EH (cell line): ENCODE data around the gene TYMP.

Experiments
- DNase-seq: peaks from one replicate; pipeline ENCODE4 v3.0.0-alpha.2; 2015; ENCODE audit warnings: low read depth

The TYMP gene

DNA sequence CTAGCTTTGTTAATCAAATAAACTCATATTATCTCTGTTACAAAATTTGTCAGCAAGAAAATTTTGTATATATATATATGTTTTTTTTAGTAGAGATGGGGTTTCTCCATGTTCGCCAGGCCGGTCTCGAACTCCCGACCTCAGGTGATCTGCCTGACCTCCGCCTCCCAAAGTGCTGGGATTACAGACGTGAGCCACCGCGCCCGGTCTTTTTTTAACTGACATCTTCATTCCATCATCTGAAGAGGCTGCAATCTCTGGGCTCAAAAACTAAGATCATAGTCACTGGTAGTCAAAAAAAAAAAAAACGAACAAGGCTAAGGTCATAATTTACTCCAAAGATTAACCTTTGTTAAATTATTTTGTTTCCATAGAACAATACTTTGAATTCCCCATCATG is 10.6 kb upstream of the TYMP start:
- DNase-seq, result no peak

DNA sequence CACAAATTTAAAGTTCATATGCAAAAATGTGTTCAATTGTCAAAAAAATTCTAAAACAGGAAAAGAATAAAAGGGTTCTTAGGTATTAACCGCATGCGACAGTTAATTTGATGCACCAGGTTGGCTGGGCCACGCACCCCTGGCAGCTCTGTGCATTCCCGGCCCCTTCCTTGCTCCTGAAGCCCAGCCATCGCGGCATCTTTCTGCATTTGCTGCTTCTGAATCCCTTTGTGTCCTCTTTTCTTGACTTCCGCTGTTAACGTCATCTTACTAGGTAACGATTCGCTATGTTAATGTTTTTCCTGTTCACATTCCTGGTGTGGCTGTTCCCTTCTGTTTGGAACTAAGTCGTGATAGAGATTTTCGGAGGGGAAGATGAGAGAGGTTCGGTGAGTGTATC is 8.0 kb upstream of the TYMP start:
- no peak for DNase-seq

GRCh38 chr22:50536226-50536625 is 6.4 kb upstream of the TYMP start:
- DNase-seq, result no peak

DNA sequence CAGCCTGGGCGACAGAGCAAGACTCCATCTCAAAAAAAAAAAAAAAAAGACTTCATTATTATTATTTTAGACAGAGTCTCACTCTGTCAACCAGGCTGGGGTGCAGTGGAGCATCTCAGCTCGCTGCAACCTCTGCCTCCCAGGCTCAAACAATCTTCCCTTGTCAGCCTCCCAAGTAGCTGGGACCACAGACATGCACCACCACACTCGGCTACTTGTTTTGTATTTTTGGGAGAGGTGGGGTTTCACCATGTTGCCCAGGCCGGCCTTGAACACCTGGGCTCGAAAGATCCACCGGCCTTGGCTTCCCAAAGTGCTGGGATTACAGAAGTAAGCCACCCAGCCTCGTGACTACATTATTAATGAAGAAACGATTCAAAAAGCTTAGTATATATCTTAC is 5.3 kb upstream of the TYMP start:
- no peak for DNase-seq

DNA sequence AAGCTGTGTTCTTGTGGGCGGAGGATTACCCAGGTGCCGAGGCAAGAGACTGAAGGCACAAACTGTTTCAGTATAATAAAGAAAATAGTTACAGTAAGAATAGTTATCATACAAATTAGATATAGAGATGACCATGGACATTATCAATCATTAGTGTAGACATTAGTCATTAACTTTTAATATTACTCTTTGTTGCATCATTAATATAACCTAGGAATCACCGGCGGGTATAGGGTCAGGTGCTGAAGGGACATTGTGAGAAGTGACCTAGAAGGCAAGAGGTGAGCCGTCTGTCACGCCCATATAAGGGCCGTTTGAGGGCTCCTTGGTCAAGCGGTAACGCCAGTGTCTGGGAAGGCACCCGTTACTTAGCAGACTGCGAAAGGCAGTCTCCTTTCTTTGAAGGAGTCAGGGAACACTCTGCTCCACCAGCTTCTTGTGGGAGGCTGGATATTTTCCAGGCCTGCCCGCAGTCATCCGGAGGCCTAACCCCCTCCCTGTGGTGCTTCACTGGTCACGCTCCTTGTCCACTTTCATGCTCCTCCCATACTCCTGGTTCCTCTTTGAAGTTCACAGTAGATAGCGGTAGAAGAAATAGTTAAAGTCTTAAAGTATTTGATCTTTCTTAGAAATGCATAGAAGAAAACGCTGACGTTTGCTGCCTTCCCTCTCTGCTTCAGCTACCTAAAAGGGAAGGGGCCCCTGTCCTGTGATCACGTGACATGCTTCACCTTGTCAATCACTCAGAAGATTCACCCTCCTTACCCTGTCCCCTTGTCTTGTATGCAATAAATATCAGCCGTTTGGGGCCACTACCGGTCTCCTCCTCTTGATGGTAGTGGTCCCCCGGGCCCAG is 4.3 kb upstream of the TYMP start:
- DNase-seq, result peak; percentile 70

DNA sequence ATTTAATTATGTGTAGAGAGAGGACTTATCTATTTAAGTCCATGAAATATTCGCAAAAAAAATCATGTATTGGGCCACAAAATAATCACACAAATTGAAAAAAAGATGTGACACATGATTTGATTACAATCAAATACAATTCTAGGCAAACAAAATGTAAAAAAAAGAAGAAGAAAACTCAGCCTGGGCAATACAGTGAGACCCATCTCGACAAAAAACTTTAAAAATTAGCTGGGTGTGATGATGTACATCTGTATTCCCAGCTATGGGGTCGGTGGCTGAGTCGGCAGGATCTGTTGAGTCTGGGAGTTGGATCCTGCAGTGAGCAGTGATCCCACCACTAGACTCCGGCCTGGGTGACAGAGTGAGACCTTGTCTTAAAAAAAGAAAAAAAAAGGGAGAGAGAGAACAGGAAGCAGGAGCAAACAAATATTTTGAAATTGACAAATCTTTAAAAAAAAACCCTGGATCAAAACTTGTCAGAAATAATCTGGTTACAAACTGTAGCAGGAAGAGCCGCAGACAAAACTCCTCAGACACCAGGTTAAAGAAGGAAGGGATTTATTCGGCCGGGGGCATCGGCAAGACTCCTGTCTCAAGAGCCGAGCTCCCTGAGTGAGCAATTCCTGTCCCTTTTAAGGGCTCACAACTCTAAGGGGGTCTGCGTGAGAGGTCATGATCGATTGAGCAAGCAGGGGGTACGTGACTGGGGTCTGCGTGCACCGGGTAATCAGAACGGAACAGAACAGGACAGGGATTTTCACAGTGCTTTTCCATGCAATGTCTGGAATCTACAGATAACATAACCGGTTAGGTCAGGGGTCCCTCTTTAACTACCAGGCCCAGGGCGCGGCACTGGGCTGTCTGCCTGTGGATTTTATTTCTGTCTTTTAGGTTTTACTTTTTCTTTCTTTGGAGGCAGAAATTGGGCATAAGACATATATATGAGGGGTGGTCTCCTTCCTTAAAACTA is 3.3 kb upstream of the TYMP start:
- DNase-seq, result no peak

DNA sequence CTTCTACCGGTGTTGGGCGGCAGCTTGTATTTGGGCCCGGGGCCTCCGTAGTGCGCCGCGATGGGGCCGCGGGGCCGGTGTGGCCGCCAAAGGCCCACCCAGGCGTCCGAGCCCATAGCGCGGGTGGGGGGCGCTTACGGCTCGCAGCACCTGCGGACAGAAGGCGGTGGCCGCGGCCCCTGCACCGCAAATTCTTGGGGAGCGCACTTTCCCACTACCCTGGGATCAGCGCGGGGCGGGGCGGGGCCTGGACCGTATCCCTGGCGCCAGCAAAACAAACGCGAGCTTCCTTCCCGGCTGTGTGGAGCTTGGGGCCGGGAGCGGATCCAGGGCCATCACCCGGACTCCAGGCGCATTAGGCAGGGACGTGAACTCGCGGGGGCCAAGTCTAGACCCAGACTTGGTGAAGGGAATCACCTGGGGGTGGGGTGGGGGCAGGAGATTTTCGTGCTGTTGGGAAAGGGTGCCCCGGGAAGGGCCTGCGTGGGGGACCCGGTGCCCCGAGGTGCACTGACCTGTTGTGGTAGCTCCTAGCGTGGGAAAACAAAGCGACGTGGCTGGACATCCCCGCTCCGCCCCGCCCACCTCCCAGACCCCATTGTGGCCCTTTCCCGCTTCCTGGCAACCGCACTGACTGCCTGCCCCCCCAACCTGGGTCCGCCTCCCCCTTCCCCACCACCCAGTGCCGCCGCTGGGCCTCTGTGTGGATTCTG is 2.3 kb upstream of the TYMP start:
- DNase-seq, result peak; percentile 75

DNA sequence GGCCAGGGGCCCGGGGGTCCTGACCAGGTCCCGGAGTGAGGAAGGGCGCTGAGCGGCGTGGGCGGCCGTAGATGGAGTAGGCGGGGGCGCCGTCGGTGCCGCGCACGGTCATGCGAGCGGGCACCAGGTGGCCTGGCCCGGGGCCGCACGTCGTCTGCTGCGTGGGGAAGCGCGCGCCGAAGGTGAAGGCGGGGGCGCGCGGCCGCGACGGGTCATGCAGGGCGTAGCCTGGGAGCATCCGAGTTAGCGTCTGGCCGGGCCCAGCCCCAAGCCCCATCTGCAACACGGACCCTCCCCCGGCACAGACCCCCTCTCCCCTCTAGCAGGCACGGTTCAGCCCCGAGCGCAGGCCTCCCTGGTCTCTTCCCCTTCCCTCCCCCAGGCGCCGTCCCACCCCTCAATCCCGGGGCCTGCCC is 1.7 kb upstream of the TYMP start:
- peak; percentile 11 for DNase-seq

DNA sequence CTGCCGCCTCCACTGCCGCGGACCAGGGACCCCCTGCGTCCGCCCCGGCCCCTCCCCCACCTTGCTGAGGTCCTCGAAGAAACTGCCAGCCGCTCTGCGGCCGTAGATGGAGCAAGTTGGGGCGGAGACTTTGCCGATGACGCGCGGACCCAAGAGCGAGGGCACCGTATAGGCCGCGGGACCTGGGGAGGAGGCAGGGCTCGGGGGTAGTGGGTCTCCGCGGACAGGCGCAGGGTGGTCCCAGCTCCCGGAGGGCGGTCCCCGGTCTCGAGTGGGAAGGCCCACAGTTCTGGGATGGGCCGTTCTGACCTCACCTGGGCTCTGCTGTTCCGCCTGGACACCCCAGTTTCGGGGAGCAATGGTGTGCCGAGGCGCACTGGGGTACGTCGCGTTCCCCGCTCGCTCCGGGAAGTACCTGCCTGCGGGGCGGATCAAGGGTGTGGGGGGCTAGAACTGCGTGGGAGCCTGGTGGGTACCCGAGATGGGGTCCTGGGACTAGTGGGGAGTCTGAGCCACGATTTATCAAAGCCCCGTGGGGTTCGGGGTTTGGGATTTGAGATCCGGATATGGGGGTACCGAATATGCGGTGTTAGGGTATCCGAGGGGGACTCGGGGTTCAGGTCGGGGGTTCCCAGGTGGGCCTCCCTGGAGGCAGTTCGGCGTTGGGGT is 1.2 kb upstream of the TYMP start:
- peak; percentile 76 for DNase-seq

DNA sequence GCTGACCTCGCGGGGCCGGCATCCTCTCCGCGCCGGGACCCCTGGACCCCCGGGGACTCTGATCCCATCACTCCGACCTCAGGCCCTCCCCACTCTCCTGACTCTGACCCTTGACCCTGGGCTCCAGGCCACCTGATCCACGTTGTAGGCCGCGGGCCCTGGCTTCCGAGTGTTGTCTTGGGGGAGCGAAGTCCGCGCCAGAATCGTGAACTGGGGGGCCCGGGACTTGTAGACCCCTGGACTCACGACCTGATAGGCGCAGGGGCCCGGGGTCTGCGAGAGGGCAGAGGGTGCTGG is 716 bp upstream of the TYMP start:
- DNase-seq, result no peak

GRCh38 chr22:50529416-50529896 is 356 bp downstream of the TYMP start:
- DNase-seq, result no peak

DNA sequence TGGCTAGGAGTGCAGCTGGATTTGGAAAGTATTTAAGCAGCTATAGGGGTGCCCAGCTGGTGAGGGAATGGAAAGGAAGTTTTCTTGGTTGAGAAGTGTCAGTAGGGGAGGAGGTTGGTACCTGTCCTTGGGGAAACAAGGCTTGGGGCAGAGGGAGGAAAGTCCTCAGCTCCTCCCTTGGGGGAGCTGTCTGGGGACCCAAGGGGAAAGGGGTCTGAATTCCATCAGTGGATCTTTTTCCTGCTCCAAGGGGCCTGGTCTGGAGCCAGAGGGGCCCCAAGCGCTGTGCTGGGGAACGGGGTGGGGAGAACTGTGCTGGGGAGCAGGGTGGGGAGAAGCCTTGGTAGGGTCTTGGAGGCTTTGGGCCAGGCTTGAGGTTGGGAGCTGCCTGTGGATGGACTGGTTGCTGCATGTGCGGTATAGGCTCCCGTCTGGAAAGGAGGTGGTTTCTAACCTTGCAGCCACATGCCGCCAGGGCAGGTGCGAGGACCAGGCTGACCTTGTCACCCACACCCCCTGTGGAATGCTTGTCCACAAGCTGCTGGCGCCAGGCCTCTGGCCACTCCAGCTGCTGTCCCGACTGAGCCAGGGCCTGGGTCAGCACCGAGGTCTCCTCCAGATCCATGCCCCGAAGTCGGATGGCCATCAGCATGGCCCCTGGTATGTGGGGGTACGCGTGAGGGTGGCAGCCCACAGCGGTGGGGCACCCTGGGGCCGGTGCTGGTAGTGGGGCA is 963 bp downstream of the TYMP start:
- DNase-seq, result no peak

GRCh38 chr22:50527921-50528681 is 1.7 kb downstream of the TYMP start:
- no peak for DNase-seq

GRCh38 chr22:50526834-50527801 is 2.7 kb downstream of the TYMP start:
- peak; percentile 38 for DNase-seq

GRCh38 chr22:50526108-50526833 is 3.5 kb downstream of the TYMP start:
- DNase-seq, result peak; percentile 80

DNA sequence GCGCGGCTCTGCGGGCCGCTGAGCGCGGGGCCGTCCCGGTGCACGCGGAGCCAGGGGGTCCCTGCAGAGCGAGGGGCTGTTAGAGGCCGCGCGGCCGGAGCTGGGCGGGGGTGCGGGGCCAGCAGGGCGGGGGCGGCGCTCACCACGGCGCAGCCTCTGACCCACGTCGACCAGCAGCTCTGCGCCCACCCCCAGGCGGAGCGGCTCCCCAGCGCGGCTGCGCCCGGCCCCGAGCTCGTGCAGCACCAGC is 4.0 kb downstream of the TYMP start:
- no peak for DNase-seq

DNA sequence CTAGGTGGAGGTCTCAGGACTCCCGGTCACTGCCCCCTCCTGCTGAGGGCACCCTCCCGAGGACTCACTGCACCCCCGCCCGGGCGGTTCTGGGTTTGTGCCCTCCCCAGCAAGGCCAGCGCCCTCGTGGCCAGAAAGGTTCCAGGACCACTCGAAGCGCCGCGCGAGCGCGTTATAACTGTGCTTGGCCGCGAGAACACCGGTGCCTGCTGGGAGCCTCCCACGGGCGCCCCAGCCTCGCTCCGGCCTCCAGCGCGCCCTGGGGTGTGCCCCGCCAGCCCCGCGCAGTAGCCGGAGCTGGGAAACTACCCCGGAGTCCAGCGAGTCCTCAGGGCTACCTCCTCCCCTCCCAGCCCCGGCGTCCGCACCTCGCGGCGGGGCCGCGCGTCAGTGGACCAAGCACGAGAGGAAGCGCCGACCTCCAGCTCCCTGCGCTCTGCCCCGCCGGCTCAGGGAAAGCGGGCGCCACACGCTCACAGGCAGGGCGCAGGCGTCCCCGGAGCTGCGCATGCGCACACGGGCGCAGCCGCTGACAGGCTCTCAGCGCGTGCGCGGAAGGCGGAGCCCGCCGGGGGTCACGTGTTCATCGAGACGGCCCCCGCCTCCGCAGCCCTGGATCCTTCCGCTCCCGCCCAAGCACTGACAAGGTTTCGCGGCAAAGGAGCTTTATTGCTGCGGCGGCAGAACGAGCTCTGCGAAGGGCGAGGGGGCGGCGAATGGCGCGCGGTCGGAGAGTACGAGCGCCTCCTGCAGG is 4.5 kb downstream of the TYMP start, which contains the start of gene SCO2:
Gene SCO2 (minus strand): TSS at position 495 of the 754 bp plus-strand sequence. CDS start 1,187 bp downstream, outside the sequence.
- DNase-seq, result peak; percentile 96

GRCh38 chr22:50524676-50525103 is 5.1 kb downstream of the TYMP start:
- DNase-seq, result no peak
